GM19193 (cell line): ENCODE measurements around the gene ATP1A3.

Experiments
- POLR2A ChIP-seq: IDR thresholded peaks from 4 replicates; pipeline ENCODE4 v1.6.1; 2011; ENCODE audit not compliant: insufficient read depth, insufficient read length; ENCODE audit errors: extremely low read depth

ATP1A3 gene

GRCh38 chr19:41920882-41921576 lies 73.0 kb downstream of the ATP1A3 start:
- TF ChIP-seq POLR2A = no peak

GRCh38 chr19:41919948-41920712 lies 73.9 kb downstream of the ATP1A3 start:
- TF ChIP-seq POLR2A = no peak

- TF ChIP-seq POLR2A = no peak
These were observed 75.3 kb downstream of the ATP1A3 start for GRCh38 chr19:41918653-41919244.

- no peak for TF ChIP-seq POLR2A
These were observed 75.9 kb downstream of the ATP1A3 start for GRCh38 chr19:41918095-41918494.

GRCh38 chr19:41917676-41918075 lies 76.4 kb downstream of the ATP1A3 start:
- TF ChIP-seq POLR2A = no peak
